ENCODE results near the gene NPAS2. TPM values are rescaled to one million over a fixed set of nuclear protein-coding genes. Genes with fewer than 3 reads are reported as not detected.

The NPAS2 gene
- total and polyA plus RNA-seq, 2 of the 8 experiments (the other 6 are each of a cell fraction or from before 2014, with no cell fraction given) = 1.8 to 1.9 TPM

DNA sequence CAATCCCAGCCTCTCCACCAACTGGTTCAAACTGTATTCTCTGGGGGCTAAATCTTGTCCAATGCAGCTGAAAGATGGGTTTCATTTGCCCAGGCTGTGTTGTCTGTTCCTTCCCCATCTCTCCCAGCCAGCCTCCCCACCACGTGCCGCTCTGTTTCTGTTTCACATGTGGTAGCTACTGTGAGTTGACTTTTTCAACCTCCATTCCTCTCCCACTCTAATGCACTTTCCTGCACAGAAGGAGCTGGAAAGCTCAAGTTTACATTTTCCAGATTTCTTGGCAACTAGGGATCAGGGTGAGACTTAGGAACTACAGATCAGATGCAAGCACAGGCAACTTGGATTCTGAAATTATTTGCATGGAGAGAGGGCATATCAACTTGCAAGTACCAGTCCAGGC is 19.0 kb upstream of the NPAS2 start (continued):
- TF ChIP-seq TEAD4 (IDR thresholded peaks at IDR 0.05; ENCODE audit: low read depth, low read length) (no peak), BRCA1 (IDR thresholded peaks at IDR 0.05; ENCODE audit: low read depth, low read length) (no peak), NRF1 (IDR thresholded peaks at IDR 0.05; ENCODE audit: low read depth, low read length) (no peak), GABPA (IDR thresholded peaks at IDR 0.05; ENCODE audit: borderline replicate concordance, insufficient read depth, low read length) (no peak)

Measured in H1 (cell line).